CD1c-positive myeloid dendritic cell (primary cell): ENCODE measurements around the gene CPPED1.
A peak's percentile ranks its signal among the peaks of the same experiment; 100 is the strongest.
"Not testable (repeated sequence)": the region's sequence is repeated elsewhere in the genome, so short reads cannot be mapped to it uniquely, and the experiment has no call there.

Source experiments
- DNase-seq: peaks from one replicate; pipeline ENCODE4 v3.0.0-alpha.2; 2016; ENCODE audit errors: extremely low spot score

CPPED1 gene

DNA sequence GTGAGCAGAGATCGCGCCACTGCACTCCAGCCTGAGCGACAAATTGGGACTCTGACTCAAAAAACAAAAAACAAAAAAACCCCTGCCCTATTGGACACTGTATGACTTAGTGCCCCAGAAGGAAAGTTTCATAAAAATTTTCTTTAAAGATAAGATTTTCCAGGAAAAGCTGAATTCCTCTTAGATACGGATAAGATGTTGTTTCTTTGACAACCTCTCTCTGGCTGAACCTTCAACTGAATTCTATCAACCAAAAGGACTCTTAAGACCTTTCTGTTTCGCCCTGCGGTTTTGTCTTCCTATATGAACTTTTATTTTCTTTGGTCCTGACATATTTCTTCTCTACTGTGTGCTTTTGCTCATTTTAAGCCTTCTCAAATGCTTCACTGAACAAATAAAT, 35.8 kb downstream of the CPPED1 start:
- DNase-seq = no peak

DNA sequence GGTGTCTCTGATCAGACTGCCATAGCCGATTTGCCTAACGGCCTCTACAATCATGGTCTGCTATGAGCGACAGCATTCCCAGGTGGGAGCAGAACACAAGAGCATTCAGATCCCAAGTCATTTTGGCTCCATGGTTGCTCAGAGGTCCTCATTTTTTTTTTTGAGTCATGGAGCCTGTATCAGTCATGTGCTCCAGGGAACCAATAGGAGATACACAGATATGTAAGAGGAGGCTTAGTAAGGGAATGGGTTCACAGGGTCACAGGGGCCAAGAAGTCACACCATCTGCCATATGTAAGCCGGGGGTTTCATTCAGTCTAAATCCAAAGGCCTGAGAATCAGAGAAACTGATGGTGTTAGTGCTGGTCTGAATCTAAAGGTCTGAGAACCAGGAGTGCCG, 36.8 kb downstream of the CPPED1 start:
- no peak for DNase-seq

DNA sequence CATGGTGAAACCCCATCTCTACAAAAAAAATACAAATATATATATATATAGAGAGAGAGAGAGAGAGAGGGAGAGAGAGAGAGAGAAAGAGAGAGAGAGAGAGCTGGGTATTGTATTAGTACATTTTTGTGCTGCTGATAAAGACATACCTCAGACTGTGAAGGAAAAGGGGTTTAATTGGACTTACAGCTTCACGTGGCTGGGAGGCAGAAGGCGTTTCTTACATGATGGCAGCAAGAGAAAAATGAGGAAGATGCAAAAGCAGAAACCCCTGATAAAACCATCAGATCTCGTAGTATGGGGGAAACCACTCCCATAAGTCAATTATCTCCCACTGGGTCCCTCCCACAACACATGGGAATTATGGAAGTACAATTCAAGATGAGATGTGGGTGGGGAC, 37.5 kb downstream of the CPPED1 start:
- DNase-seq = not testable (repeated sequence)

DNA sequence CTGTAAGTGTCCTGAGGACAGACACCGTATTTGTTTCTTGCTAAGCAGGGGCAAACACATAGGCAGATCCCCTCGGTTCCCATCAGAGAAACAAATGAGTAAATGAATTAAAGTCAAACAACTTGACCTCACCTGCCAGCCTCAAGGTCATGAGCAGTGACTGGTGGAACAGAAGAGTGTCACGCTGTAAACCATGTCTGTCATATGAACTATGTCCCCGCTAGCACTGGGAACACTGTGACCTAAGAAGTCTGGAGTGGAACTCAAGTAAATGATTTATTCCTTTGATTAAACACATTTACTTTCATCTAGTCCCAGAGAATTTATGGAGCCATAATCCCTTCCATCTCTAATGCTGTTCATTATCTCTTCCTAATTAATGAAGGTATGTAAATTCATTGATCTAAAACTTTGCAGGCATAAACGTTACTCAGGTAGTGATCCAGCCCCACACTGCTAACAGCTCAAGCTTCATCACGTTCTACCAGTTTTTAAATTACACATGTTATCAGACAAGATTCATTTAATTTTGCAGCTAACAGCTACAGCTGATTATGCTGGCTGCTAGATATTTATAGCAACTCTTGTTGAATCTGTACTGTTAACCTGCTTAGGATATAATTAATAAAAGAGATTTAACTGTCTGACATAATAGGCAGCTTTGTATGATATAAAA, 38.7 kb downstream of the CPPED1 start:
- no peak for DNase-seq

DNA sequence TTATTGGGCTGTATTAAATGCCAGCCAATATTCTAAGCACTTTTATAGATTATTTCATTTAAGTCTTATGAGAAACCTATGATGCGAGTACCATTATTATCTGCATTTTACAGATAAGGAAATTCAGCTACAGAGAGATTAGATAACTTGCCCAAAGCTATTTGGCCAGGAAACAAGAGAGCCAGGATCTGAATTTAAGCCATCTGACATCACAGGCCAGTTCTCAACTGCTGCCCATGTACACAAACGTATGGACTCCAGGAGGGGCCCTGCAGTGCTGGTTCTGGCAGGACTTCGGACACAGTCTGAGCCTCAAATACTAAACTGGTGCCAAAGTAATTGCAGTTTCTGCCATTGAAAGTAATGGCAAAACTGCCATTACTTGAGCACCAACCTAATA, 40.2 kb downstream of the CPPED1 start:
- no peak for DNase-seq

DNA sequence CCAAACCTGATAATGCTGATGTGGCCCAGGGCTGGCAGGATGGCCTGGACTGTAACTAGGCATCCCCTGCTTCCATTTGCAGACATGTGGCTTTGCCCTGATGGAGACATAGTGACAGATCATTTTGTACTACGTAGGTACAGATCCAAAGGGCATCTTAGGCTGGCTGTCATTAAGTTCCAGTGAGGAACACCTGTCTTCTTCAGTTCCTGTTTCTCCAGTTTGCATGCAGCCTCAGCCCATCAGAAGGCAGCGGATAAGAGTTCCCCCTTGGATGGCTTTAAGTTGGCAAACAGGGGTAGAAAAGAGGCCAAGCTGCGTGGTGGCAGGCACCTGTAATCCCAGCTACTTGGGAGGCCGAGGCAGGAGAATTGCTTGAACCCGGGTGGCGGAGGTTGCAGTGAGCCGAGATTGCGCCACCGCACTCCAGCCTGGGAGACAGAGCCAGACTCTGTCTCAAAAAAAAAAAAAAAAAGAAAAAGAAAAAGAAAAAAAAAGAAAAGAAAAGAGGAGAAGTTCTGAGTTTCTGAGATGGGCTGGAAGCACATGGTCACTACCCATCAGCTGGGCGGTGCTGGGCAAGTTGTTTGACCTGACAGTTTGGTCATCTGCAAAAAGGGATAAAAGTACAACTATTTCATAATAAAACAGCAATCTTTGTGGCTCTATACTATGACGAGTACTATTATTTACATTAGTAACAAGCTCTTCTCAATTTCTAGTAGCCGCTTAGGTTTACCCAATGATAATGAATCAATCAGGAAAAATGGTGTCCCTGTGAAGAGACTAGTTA, 42.7 kb downstream of the CPPED1 start:
- no peak for DNase-seq

DNA sequence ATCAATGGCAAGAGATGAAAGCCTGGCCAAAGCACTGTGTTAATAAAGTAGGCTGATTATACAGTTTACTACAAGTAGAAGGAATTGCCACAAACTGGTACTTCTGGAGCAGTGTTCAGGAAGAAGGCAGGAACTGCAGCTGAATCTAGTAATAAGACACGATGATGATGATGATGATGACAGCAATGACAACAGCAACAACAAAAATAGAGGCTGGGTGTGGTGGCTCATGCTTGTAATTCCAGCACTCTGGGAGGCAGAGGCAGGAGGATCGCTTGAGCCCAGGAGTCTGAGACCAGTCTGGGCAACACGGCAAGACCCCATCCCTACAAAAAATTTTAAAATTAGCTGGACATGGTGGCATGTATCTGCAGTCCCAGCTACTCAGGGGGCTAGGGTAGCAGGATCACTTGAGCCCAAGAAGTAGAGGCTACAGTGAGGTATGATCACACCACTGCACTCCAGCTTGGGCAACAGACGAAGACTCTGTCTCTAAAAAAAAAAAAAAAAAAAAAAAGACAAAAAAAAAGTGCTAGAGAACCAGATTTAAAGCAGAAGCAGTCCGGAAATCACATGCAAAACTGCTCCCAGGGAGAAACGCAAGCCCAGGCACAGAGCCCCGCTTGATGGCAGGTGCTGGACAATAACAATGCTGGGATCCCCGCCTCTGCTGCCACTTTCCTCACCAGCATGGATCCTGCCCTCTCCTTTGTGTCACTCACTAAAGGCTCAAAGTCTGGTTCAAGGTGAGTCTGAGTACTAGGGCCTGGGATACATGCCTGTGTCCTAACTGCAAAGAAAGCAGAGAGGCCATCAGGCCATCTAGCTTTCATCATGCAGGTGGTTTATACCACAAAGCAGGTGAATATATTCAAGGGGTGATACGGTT, 44.8 kb downstream of the CPPED1 start:
- no peak for DNase-seq

DNA sequence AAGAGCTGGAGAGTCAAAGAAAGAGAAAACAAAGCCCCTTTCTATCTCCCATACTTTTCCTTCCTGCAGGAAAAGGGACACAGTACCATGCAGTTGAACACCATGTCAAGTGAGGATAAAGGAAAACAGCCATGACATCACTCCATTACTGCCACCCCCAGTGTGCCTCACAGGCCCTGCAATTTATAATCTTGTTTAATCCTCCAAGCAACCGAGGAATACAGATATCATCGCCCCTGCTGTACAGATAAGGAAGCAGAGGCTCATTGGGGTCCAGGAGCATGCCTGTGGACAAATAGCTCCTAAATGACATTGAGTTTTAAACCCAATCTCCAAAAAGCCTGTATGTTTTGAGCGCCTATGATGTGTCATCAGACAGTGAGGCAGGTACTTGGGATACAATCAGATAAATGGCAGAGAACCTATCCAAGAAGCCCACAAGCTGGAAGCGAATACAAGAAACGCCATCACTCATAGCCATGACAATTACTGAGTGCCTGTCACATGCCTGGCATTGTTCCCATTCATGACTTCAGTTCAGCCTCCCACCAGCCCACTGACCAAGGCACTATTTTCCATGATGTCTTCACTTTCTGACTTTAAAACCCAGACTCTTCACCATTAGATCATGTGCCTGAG, 45.5 kb downstream of the CPPED1 start:
- peak; percentile 35 for DNase-seq

DNA sequence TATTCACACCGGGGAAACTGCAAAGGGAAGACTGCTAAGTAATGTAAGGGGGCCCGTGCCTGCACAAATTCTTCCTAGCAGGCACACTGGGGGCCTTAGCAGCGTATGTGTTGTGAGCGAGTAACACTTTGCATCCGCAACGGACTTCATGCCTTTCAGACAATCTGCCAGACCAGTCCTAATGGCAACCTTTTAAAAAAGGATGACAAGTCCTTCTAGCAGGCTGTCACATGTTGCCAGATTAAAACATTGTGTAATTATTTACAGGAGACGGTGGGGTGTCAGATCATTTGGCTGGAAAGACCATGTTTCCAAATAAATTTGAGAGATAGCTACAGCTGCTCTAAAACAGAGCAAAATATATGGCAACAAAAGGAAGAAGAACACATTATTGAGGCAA, 46.1 kb downstream of the CPPED1 start:
- no peak for DNase-seq

DNA sequence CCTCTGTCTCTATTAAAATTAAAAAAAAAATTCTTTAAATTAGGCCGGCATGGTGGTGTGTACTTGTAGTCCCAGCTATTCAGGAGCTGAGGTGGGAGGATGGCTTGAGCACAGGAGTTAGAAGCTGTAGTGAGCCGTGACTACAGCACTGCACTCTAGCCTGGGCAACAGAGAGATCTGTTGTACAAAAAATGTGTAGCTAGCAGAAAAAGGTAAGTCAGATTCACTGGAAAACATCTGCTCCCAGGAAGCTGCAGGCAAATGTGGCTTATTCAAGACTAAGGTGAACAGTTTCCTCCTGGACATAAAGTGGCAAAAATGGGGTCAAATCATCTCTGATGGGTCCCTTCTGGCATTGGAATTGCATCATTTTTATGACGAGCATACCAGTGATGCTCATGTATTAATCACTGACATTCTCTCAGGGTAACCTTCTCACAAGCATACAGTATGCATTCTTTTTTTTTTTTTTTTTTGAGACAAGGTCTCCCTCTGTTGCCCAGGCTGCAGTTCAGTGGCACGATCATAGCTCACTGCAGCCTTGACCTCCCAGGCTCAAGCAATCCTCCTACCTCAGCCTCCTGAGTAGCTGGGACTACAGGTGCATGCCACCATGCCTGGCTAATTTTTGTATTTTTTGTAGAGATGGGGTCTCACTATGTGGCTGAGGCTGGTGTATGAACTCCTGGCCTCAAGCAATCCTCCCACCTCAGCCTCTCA, 48.7 kb downstream of the CPPED1 start:
- DNase-seq = no peak

DNA sequence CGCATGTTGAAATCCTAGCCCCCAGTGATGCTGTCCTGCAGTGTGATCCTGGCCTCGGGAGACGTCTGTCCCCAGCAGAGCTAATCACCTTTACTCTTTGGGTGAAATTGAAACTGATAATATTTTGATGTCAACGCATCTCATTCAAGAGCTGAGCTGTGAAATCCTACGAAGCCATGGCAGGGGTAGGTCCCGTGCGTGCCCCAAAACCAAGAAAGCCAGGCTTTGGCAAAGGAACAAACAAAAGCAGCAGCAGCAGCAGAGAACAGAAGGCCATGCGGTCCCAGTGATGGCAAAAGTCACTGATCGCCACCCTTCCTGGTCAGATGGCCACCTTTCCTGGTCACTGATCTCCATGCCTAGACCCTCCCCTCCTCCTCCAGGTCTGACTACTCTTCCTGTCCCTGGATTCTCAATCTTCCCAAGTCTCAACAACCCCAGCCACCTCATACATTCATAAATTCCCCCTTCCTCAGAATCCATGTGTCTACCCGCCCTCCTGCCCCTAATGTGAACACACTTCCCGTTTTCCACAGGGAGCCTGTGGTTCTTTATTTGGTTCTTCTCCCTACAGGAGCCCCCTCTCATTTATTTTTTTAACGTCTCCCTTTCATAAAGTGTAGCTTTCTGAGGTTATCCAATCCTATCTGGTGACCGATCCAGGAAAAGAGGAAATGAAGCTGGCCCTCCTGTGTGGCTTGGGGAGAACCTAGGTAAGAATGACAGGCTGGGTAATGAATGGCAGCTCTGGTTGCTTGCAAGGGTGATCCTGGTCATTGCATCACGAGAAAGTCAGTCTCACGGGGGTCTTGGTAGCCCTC, 50.3 kb downstream of the CPPED1 start:
- DNase-seq = no peak

DNA sequence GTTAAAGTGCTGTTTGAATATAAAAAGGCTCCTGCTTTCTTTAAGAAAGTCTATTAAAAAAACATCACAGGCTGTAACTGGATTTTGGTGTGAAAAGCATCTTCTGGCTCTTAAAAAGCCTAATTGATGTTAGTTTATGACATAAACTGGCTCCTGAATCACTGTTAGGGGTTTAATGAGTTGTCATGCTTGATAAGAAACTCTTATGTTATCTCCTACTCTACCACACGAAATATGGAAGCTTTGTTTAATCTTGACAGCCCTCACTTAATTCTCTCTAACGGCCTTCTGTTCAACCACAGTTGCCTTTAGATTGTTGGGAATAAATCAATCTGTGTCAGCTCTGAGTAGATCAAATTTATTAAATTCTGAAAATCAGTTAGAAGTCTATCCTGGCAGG, 51.5 kb downstream of the CPPED1 start:
- no peak for DNase-seq

DNA sequence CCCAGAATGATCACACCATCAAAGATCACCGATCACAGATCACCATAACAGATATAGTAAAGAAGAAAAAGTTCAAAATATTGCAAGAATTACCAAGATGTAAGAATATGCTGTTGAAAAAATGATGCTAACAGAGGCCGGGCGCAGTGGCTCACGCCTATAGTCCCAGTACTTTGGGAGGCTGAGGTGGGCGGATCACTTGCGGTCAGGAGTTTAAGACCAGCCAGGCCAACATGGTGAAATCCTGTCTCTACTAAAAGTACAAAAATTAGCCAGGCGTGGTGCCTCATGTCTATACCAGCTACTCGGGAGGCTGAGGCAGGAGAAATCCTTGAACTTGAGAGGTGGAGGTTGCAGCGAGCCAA, 53.2 kb downstream of the CPPED1 start:
- no peak for DNase-seq

DNA sequence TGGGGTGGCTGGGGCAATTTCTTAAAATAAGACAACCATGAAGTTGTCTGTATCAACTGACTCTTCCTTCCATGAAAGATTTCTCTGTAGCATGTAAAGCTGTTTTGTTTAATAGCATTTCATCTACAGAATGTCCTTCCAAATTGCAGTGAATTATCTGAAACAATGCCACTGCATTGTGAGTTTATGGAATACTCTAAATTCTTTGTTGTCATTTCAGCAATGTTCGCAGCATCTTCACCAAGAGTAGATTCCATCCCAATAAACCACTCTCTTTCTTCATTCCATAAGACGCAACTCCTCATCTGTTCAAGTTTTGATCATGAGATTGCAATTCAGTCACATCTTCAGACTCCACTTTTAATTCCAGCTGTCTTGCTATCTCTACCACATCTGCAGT, 54.6 kb downstream of the CPPED1 start:
- DNase-seq = no peak

DNA sequence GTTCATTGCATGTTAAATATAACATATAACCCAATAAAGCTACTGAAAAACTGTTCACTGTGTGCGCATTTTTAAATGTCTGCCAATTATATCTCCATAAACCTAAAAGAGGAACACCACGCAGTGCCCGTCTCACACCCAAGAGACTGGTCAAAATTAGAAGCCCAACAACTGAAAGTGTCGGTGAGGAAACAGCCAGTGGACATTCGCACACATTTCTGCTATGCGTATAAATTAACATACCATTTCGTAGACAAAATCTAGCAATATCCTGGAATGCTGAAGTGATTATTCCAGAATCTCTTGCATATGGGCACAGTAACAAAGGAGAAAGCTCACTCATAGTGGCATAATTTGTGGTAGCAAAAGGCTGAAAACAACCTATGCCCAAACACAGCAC, 55.9 kb downstream of the CPPED1 start:
- DNase-seq = no peak

DNA sequence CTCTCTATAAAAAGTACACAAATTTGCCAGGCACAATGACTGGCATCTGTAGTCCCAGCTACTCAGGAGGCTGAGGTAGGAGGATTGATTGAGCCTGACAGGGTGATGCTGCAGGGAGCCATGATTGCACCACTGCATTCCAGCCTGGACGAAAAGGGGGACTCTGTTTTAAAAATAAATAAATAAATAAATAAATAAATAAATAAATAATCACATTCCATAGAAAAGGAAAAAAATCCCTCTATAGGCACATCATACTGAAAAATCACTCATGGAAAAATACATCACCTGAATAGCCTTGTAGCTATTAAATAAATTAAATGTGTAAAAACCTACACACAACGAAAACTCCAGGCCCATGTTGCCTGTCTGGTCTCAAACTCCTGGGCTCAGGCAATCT, 56.4 kb downstream of the CPPED1 start:
- DNase-seq = no peak

DNA sequence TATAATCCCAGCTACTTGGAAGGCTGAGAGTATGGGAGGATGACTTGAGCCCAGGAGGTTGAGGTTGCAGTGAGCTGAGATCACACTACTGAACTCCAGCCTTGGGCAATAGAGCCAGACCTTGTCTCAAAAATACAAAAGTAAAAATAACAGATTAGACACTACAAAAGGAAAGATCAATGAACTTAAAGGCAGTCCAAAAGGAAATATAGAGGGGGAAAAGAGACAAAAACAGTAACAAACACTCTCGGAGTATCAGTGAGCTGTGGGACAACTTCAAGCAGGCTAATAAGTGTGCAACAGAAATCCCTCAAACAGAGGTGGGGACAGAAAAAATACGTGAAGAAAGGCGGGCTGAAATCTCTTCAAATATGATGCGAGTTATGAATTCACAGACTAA, 58.8 kb downstream of the CPPED1 start:
- DNase-seq = no peak

DNA sequence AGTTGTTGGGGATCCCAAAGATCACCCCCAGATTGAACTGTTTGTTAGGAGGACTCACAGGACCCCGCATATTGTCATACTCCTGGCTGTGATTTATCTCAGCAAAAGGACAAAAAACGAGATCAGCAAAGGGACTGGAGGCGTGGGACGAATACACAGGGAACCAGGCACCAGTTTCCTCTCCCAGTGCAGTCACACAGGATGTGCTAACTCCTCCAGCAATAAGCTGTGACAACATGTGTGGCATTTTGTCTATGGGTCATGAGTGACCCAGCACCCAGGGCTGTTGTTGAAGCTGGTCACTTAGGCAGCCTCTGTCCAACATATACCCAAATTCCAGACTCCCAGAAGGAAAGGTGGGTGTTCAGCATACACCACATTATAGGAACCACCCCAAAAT, 60.9 kb downstream of the CPPED1 start:
- DNase-seq = peak; percentile 2

DNA sequence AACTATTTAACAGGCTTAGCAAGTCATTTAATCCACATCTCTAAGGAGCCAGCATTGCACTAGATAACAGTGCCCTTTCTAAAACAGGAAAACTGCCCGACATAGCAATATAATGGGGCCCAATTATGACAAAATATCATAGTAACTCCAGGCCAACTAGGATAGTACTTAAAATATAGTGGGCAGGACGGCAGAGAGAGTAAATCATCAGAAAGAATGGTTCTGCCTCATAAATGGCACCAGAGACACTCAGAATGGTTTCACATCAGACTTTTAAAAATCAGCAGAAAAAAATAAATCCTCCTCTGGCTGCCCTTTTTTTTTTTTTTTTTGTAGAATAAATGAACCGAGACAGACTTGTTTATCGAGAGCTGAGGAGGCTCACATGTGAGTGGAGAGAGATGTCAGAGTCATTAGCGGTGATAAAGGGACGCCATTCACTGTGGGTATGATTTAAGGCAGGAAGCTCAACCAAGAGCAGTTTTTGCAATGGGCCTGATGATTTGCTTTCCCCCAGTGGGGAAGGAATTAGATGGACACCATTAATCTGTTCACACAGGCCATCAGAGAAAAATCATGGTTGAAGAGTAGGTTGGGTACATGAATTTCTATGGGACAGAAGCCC, 62.6 kb downstream of the CPPED1 start:
- DNase-seq = no peak

DNA sequence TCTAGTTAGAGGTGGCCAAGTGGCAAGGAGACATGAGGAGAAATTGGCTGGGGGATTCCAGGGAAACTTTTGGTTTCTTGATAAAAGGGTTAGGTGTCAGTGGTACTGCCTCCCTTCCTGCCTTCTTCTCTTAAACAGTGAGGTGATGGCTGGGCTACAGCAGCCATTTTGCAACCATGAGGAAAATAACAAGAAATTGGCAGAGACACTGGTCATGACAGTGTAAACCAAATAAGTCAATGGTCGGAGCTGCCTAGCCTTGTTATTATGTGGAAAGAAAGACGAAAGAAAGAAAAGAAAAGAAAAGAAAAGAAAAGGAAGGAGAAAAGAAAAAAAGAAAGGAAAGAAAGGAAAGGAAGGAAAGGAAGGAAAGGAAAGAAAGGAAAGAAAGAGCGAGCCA, 63.9 kb downstream of the CPPED1 start:
- DNase-seq = no peak
